Amygdala (tissue), 56 donors: Measurements from ENCODE around the gene IQGAP2.

Source experiments
- DNase-seq, 56 donors: peaks; one replicate each; lab custom pipeline; 2025; lab: John Stamatoyannopoulos, UW

IQGAP2 gene

GRCh38 chr5:76625087-76625815 lies 222.2 kb downstream of the IQGAP2 start:
- DNase-seq, result no peak

- DNase-seq, result no peak
These were observed 223.7 kb downstream of the IQGAP2 start for GRCh38 chr5:76626738-76627137.

GRCh38 chr5:76634661-76635060 lies 231.6 kb downstream of the IQGAP2 start:
- no peak for DNase-seq

GRCh38 chr5:76637490-76637889 lies 234.4 kb downstream of the IQGAP2 start:
- no peak for DNase-seq

- DNase-seq, result no peak
These were observed 235.4 kb downstream of the IQGAP2 start for GRCh38 chr5:76638479-76638878.

- DNase-seq, result peak in 12 of 56 donors; percentile 1 to 40 (median 7)
These were observed 238.5 kb downstream of the IQGAP2 start for GRCh38 chr5:76641514-76642120.

- no peak for DNase-seq
These were observed 239.4 kb downstream of the IQGAP2 start for GRCh38 chr5:76642390-76643040.

GRCh38 chr5:76643371-76643770 lies 240.3 kb downstream of the IQGAP2 start:
- no peak for DNase-seq

- DNase-seq, result no peak
These were observed 246.1 kb downstream of the IQGAP2 start for GRCh38 chr5:76649140-76649539.

- DNase-seq, result no peak
These were observed 249.8 kb downstream of the IQGAP2 start for GRCh38 chr5:76652809-76653414.

- no peak for DNase-seq
These were observed 254.0 kb downstream of the IQGAP2 start for GRCh38 chr5:76657091-76657490.

GRCh38 chr5:76657683-76658311 lies 254.7 kb downstream of the IQGAP2 start:
- DNase-seq, result no peak

- DNase-seq, result no peak
These were observed 257.3 kb downstream of the IQGAP2 start for GRCh38 chr5:76660360-76660759.

GRCh38 chr5:76662521-76662920 lies 259.4 kb downstream of the IQGAP2 start:
- DNase-seq, result no peak

- DNase-seq, result no peak
These were observed 260.5 kb downstream of the IQGAP2 start for GRCh38 chr5:76663573-76663972.

- no peak for DNase-seq
These were observed 261.0 kb downstream of the IQGAP2 start for GRCh38 chr5:76664079-76664478.

- DNase-seq, result no peak
These were observed 264.4 kb downstream of the IQGAP2 start for GRCh38 chr5:76667495-76667894.

- no peak for DNase-seq
These were observed 266.2 kb downstream of the IQGAP2 start for GRCh38 chr5:76669245-76669644.

- DNase-seq, result no peak
These were observed 267.4 kb downstream of the IQGAP2 start for GRCh38 chr5:76670508-76670907.

- no peak for DNase-seq
These were observed 269.2 kb downstream of the IQGAP2 start for GRCh38 chr5:76672242-76672641.

- DNase-seq, result no peak
These were observed 270.0 kb downstream of the IQGAP2 start for GRCh38 chr5:76673125-76673524.
